Vagina (tissue), 2 donors: ENCODE results near the gene FGF12. TPM values are rescaled to one million over a fixed set of nuclear protein-coding genes. Genes with fewer than 3 reads are reported as not detected.

ENCODE experiments used
- DNase-seq, 2 donors: peaks; one replicate each; pipeline ENCODE4 v3.0.0-alpha.2; 2017; ENCODE audit errors: extremely low spot score in 2 of 2
- H3K27ac ChIP-seq: fragments of 200-600 bp; sonication (generic); one replicate; pipeline ENCODE4 v1.5.1; 2019
- H3K27me3 ChIP-seq: fragments of 200-600 bp; sonication (generic); one replicate; pipeline ENCODE4 v1.5.1; 2019
- H3K36me3 ChIP-seq, 2 donors: fragments of 200-600 bp; sonication (generic); one replicate each; pipeline ENCODE4 v1.5.1; 2017 to 2019
- H3K4me1 ChIP-seq: fragments of 200-600 bp; sonication (generic); one replicate; pipeline ENCODE4 v1.5.1; 2019
- H3K4me3 ChIP-seq, 2 donors: fragments of 200-600 bp; sonication (generic); 1 replicate in 1 of 2; 2 replicates in 1 of 2; pipeline ENCODE4 v1.5.1; 2016 to 2019
- H3K9me3 ChIP-seq: fragments of 200-600 bp; sonication (generic); one replicate; pipeline ENCODE4 v1.5.1; 2019
- CTCF ChIP-seq, 3 experiments: fragments of 450-650 bp in 2 of 3; fragments of 200-600 bp in 1 of 3; sonication (generic) in 1 of 3; IDR thresholded peaks; one replicate each; pipeline ENCODE4 v1.5.1; 2017 to 2019; ENCODE audit warnings: antibody characterized with exemption in 3 of 3, mild to moderate bottlenecking in 2 of 3, moderate library complexity in 2 of 3
- POLR2A ChIP-seq, 2 donors: fragments of 450-650 bp; IDR thresholded peaks; one replicate each; pipeline ENCODE4 v1.6.1; 2017; ENCODE audit warnings: antibody characterized with exemption in 2 of 2, mild to moderate bottlenecking in 2 of 2, moderate library complexity in 2 of 2
- POLR2AphosphoS5 ChIP-seq, 2 donors: sonication (generic); formaldehyde crosslinking; IDR thresholded peaks; one replicate each; pipeline ENCODE4 v1.9.0; 2017; ENCODE audit warnings: antibody characterized with exemption in 2 of 2, mild to moderate bottlenecking in 2 of 2, low read depth in 1 of 2; ENCODE audit not compliant: insufficient read depth in 1 of 2
- intact Hi-C: fragments of 100-400 bp; cut with DNase I; formaldehyde crosslinking; loops from one replicate; pipeline ENCODE4 v1.15.1; 2023
- total RNA-seq: library from RNA; depleted of rRNA; stranded (reverse); fragments of >200 nt; gene quantifications from one replicate; pipeline ENCODE4 v1.2.3, GENCODE V29; 2016

Gene FGF12
- total RNA-seq, 1 donor from 2014 or later, result 1.5 TPM

GRCh38 chr3:192224634-192225155, 502.6 kb downstream of the FGF12 start:
- Histone ChIP-seq H3K9me3 (no peaks in the 10 kb centered on the region), H3K27me3 (no peaks in the 10 kb centered on the region), H3K4me3 (no peak overlapping the region), H3K27ac (no peak overlapping the region), H3K36me3 (no peaks in the 10 kb centered on the region), H3K4me1 (no peaks in the 10 kb centered on the region)
- DNase-seq, result no peak
- no peak for TF ChIP-seq CTCF (IDR thresholded peaks at IDR 0.05)
- no peak for TF ChIP-seq POLR2A (IDR thresholded peaks at IDR 0.05)
- TF ChIP-seq POLR2AphosphoS5 (IDR thresholded peaks at IDR 0.05; ENCODE audit: insufficient read depth in 1 of 2, low read depth in 1 of 2), result no peak
- intact Hi-C loops, result no loop called here

GRCh38 chr3:192223815-192224214, 503.5 kb downstream of the FGF12 start:
- DNase-seq, result no peak
- Histone ChIP-seq H3K9me3 (no peaks in the 10 kb centered on the region), H3K4me3 (no peak overlapping the region), H3K36me3 (no peaks in the 10 kb centered on the region), H3K27ac (no peak overlapping the region), H3K27me3 (no peaks in the 10 kb centered on the region), H3K4me1 (no peaks in the 10 kb centered on the region)
- intact Hi-C loops, result no loop called here
- no peak for TF ChIP-seq POLR2AphosphoS5 (IDR thresholded peaks at IDR 0.05; ENCODE audit: insufficient read depth in 1 of 2, low read depth in 1 of 2)
- TF ChIP-seq POLR2A (IDR thresholded peaks at IDR 0.05), result no peak
- TF ChIP-seq CTCF (IDR thresholded peaks at IDR 0.05), result no peak

- Histone ChIP-seq H3K4me1 (no peaks in the 10 kb centered on the region), H3K36me3 (no peaks in the 10 kb centered on the region), H3K4me3 (no peak overlapping the region), H3K27me3 (no peaks in the 10 kb centered on the region), H3K27ac (no peak overlapping the region), H3K9me3 (no peaks in the 10 kb centered on the region)
- DNase-seq, result no peak
- TF ChIP-seq POLR2A (IDR thresholded peaks at IDR 0.05) (no peak), CTCF (IDR thresholded peaks at IDR 0.05) (no peak), POLR2AphosphoS5 (IDR thresholded peaks at IDR 0.05; ENCODE audit: insufficient read depth in 1 of 2, low read depth in 1 of 2) (no peak)
- intact Hi-C loops, result no loop called here
These were observed 506.4 kb downstream of the FGF12 start for GRCh38 chr3:192220915-192221314.

- H3K9me3 ChIP-seq, result no peaks in the 10 kb centered on the region
- DNase-seq, result no peak
- intact Hi-C loops, result no loop called here
These were observed 507.4 kb downstream of the FGF12 start for GRCh38 chr3:192219926-192220325.

More at GRCh38 chr3:192219926-192220325, 507.4 kb downstream of the FGF12 start:
- no peak for TF ChIP-seq POLR2AphosphoS5 (IDR thresholded peaks at IDR 0.05; ENCODE audit: insufficient read depth in 1 of 2, low read depth in 1 of 2)
- no peak for TF ChIP-seq POLR2A (IDR thresholded peaks at IDR 0.05)
- TF ChIP-seq CTCF (IDR thresholded peaks at IDR 0.05), result no peak
- no peaks in the 10 kb centered on the region for H3K36me3 ChIP-seq
- no peak overlapping the region for H3K27ac ChIP-seq
- H3K4me1 ChIP-seq, result no peaks in the 10 kb centered on the region
- H3K4me3 ChIP-seq, result no peak overlapping the region
- no peaks in the 10 kb centered on the region for H3K27me3 ChIP-seq
